Neuronal stem cell (in vitro differentiated cells): ENCODE data around the gene FRMD6.

ENCODE experiments used
- DNase-seq: peaks from one replicate; pipeline ENCODE4 v3.0.0-alpha.2; 2013; ENCODE audit warnings: low spot score
- H2AFZ ChIP-seq: one replicate; pipeline ENCODE4 v1.6.1; 2013; ENCODE audit warnings: mild to moderate bottlenecking, low read length, inconsistent platforms
- H2AK5ac ChIP-seq: 2 replicates; pipeline ENCODE4 v1.6.1; 2013; ENCODE audit warnings: low read depth, mild to moderate bottlenecking, inconsistent platforms, low read length, moderate library complexity, mixed read lengths
- H2BK120ac ChIP-seq: 2 replicates; pipeline ENCODE4 v1.6.1; 2013; ENCODE audit warnings: low read depth, mild to moderate bottlenecking, inconsistent platforms, low read length, moderate library complexity, mixed read lengths
- H2BK12ac ChIP-seq: one replicate; pipeline ENCODE4 v1.6.1; 2013; ENCODE audit warnings: low read length, inconsistent platforms
- H2BK15ac ChIP-seq: 2 replicates; pipeline ENCODE4 v1.6.1; 2013; ENCODE audit warnings: mild to moderate bottlenecking, low read length, inconsistent platforms, mixed read lengths
- H2BK5ac ChIP-seq: one replicate; pipeline ENCODE4 v1.6.1; 2013; ENCODE audit warnings: inconsistent platforms, mild to moderate bottlenecking, low read length, moderate library complexity
- H3K14ac ChIP-seq: one replicate; pipeline ENCODE4 v1.6.1; 2013; ENCODE audit warnings: low read length, inconsistent platforms
- H3K18ac ChIP-seq: 2 replicates; pipeline ENCODE4 v1.6.1; 2013; ENCODE audit warnings: low read length, inconsistent platforms
- H3K23ac ChIP-seq: 2 replicates; pipeline ENCODE4 v1.6.1; 2013; ENCODE audit warnings: low read depth, mild to moderate bottlenecking, mixed read lengths, low read length, inconsistent platforms; ENCODE audit not compliant: poor library complexity
- H3K27ac ChIP-seq: replicated peaks from 3 replicates; pipeline ENCODE4 v1.5.1; 2013; ENCODE audit warnings: low read length, inconsistent platforms
- H3K27me3 ChIP-seq, 3 experiments: 2 replicates each; pipeline ENCODE4 v1.6.1; 2013; ENCODE audit warnings: low read length in 3 of 3, mild to moderate bottlenecking in 2 of 3, inconsistent platforms in 1 of 3, low read depth in 1 of 3, mixed read lengths in 1 of 3, moderate library complexity in 1 of 3; ENCODE audit not compliant: control insufficient read depth in 3 of 3, insufficient read depth in 3 of 3
- H3K36me3 ChIP-seq, 2 donors: replicated peaks in 1 of 2; 2 replicates each; pipeline ENCODE4 v1.6.1; 2013; ENCODE audit warnings: low read length in 2 of 2; ENCODE audit not compliant: control insufficient read depth in 2 of 2, insufficient read depth in 2 of 2
- H3K4ac ChIP-seq: 2 replicates; pipeline ENCODE4 v1.6.1; 2013; ENCODE audit warnings: inconsistent platforms, mild to moderate bottlenecking, low read length, moderate library complexity
- H3K4me1 ChIP-seq, 2 donors: 1 replicate in 1 of 2; 2 replicates in 1 of 2; pipeline ENCODE4 v1.6.1; 2013; ENCODE audit warnings: low read length in 2 of 2, low read depth in 1 of 2; ENCODE audit not compliant: control insufficient read depth in 2 of 2, insufficient read depth in 1 of 2
- H3K4me2 ChIP-seq: one replicate; pipeline ENCODE4 v1.6.1; 2013; ENCODE audit warnings: mild to moderate bottlenecking, low read length, inconsistent platforms; ENCODE audit not compliant: insufficient read depth, poor library complexity, severe bottlenecking
- H3K4me3 ChIP-seq, 2 donors: 2 replicates each; pipeline ENCODE4 v1.5.1; 2013; ENCODE audit warnings: low read length in 2 of 2, mild to moderate bottlenecking in 2 of 2, inconsistent platforms in 1 of 2, moderate library complexity in 1 of 2
- H3K79me1 ChIP-seq: one replicate; pipeline ENCODE4 v1.6.1; 2013; ENCODE audit warnings: low read depth, mild to moderate bottlenecking, inconsistent platforms, low read length, moderate library complexity
- H3K9ac ChIP-seq: one replicate; pipeline ENCODE4 v1.6.1; 2013; ENCODE audit warnings: mild to moderate bottlenecking, low read depth, low read length, inconsistent platforms; ENCODE audit not compliant: poor library complexity
- H3K9me3 ChIP-seq, 2 donors: replicated peaks in 1 of 2; 2 replicates each; pipeline versions ENCODE3 to v1.6.1; 2013; ENCODE audit warnings: low read length in 2 of 2, mild to moderate bottlenecking in 2 of 2, inconsistent platforms in 1 of 2, low read depth in 1 of 2, mixed read lengths in 1 of 2, moderate library complexity in 1 of 2; ENCODE audit not compliant: control insufficient read depth in 2 of 2, insufficient read depth in 1 of 2
- H4K8ac ChIP-seq: one replicate; pipeline ENCODE4 v1.6.1; 2013; ENCODE audit warnings: low read depth, mild to moderate bottlenecking, inconsistent platforms, low read length, moderate library complexity
- H4K91ac ChIP-seq: one replicate; pipeline ENCODE4 v1.6.1; 2013; ENCODE audit warnings: low read length, low read depth, mild to moderate bottlenecking, inconsistent platforms; ENCODE audit not compliant: poor library complexity
- WGBS, 2 donors: extraction: QIAGEN DNeasy Blood & Tissue Kit; methylation state at CpG; one replicate each; pipeline ENCODE4 v1.1.7; 2013; ENCODE audit warnings: missing lambda C conversion rate in 2 of 2, mixed read lengths in 1 of 2; ENCODE audit not compliant: insufficient read length in 2 of 2, insufficient replicate concordance in 1 of 2; ENCODE audit errors: extremely low coverage in 2 of 2; 5-methylcytosine and 5-hydroxymethylcytosine counted together

Gene FRMD6

DNA sequence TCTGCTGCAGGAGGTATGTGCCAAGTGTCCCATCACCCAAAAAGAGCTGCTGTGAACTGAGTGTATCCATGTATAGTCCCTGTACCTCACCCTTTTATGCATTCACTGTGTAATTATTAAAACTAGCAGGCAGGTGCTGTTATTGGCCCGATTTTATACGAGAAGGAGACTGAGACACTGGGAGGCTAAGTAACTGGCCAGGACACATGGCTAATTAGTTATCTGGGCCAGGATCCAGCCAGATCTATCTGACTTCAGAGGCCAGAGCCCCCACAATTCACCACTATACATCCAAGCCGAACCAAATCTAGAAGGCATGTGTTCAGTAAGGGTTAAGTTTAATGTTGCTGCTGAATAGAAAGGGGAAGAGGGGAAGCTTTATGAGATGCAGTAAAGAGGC, 73.4 kb downstream of the FRMD6 start:
- DNase-seq: no peak
- Histone ChIP-seq H3K27me3 (no peaks in the 10 kb centered on the region), H3K23ac (no peak overlapping the region), H3K4ac (no peak overlapping the region), H2BK12ac (no peak overlapping the region), H3K14ac (no peak overlapping the region), H2AFZ (no peak overlapping the region), H2BK120ac (no peak overlapping the region), H3K9ac (no peak overlapping the region), H2BK5ac (no peak overlapping the region), H3K9me3 (no peaks in the 10 kb centered on the region), H3K36me3 (peaks cover 18 to 69% of the 10 kb centered on the region in 2 donors), H3K79me1 (no peaks in the 10 kb centered on the region), H3K18ac (no peak overlapping the region), H4K8ac (no peak overlapping the region), H3K27ac (no peak overlapping the region), H4K91ac (no peak overlapping the region), H3K4me3 (no peak overlapping the region), H2BK15ac (no peak overlapping the region), H3K4me1 (no peaks in the 10 kb centered on the region), H3K4me2 (no peak overlapping the region), H2AK5ac (no peak overlapping the region)
- WGBS, 2 donors: no CpG with 5 or more reads among the region's 3 CpGs

DNA sequence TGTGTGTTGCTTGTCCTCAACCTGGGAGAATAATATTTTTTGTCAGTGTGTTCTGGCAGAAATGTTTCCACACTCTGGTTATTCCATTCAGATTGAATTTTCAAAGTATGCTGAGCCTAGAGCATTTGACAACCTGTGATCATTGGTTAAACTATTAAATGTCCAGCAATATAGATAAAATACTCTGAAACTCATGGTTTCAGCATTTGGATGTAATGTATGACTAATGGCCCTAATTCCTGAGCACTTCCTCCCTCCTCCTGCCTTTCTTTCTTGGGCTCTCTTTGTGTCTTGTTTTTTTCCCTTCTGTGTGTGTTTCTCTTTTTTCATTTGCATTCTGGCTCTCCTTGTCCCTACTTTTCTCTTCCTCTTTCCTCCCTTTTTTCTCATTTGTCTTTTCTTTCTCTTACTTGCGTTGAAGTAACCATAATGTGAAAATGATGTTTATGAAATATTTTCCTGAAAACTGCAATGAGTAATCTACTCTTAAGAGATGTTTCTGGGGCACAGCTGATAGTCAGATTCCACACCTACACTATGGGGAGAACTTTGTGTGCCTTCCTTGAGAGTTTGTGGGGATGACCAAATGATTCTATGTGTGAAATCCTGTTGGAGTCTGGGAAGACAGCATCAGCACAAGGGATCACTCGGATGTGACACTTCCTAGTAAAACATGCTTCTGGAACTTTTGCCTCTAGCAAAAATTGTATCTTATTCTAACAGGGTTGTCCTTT, 74.6 kb downstream of the FRMD6 start:
- Histone ChIP-seq H4K91ac (no peak overlapping the region), H2BK120ac (no peak overlapping the region), H2AFZ (no peak overlapping the region), H3K27me3 (no peaks in the 10 kb centered on the region), H2AK5ac (no peak overlapping the region), H2BK5ac (no peak overlapping the region), H3K14ac (no peak overlapping the region), H3K9ac (no peak overlapping the region), H3K4me1 (no peaks in the 10 kb centered on the region), H4K8ac (no peak overlapping the region), H3K4me2 (no peak overlapping the region), H2BK15ac (no peak overlapping the region), H3K79me1 (no peaks in the 10 kb centered on the region), H3K36me3 (peaks cover 13 to 57% of the 10 kb centered on the region in 2 donors), H3K18ac (no peak overlapping the region), H2BK12ac (no peak overlapping the region), H3K23ac (no peak overlapping the region), H3K4ac (no peak overlapping the region), H3K27ac (no peak overlapping the region), H3K9me3 (no peaks in the 10 kb centered on the region), H3K4me3 (no peak overlapping the region)
- no CpG with 5 or more reads among the region's 2 CpGs for whole genome bisulfite sequencing, 2 donors
- DNase-seq: no peak

DNA sequence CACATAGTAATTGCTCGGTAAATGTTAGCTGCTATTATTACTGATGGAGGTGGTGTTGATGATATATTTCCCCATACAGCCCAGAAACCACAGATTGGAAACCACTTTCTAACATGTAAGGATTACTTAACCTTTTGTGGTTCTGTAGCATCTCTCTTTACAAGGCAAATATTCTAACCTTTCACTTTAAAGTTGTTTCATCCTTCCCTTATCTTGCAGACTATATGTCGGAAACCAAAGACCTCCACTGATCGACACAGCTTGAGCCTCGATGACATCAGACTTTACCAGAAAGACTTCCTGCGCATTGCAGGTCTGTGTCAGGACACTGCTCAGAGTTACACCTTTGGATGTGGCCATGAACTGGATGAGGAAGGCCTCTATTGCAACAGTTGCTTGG, 75.8 kb downstream of the FRMD6 start:
- no peak overlapping the region for H3K14ac ChIP-seq
- H2BK15ac ChIP-seq: no peak overlapping the region
- no peak overlapping the region for H3K4ac ChIP-seq
- H3K4me2 ChIP-seq: no peak overlapping the region
- no peak overlapping the region for H3K27ac ChIP-seq
- H3K4me3 ChIP-seq: no peak overlapping the region
- H3K79me1 ChIP-seq: no peaks in the 10 kb centered on the region
- no peak overlapping the region for H2BK12ac ChIP-seq
- no peak overlapping the region for H2BK120ac ChIP-seq
- H3K4me1 ChIP-seq: no peaks in the 10 kb centered on the region
- no peak overlapping the region for H4K91ac ChIP-seq
- WGBS, 2 donors: no CpG with 5 or more reads among the region's 5 CpGs
- H4K8ac ChIP-seq: no peak overlapping the region
- no peaks in the 10 kb centered on the region for H3K9me3 ChIP-seq
- H3K27me3 ChIP-seq: no peaks in the 10 kb centered on the region
- no peak overlapping the region for H3K18ac ChIP-seq
- H2AFZ ChIP-seq: no peak overlapping the region
- no peak overlapping the region for H3K9ac ChIP-seq
- H3K36me3 ChIP-seq: peaks cover 10 to 47% of the 10 kb centered on the region in 2 donors
- H2BK5ac ChIP-seq: no peak overlapping the region
- no peak overlapping the region for H2AK5ac ChIP-seq
- no peak overlapping the region for H3K23ac ChIP-seq
- no peak for DNase-seq

DNA sequence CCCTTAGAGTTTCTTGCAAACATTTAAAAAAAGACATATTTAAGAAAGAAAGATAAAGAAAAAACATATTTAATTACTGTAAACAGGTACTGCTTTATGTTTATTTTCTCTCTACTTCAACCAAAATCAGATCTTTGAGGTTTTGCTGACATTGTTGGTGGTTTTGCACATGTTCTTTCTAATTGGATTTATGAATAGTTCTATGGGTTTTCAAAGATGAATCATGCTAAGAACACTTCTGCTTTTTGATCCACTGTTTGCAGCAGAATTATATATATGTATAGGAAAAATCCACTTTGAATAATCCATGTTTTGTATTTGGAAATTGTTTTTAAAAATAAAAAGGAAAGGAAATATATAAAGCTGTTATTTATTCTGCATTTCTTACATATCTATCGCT, 78.4 kb downstream of the FRMD6 start:
- WGBS, 2 donors: no CpG with 5 or more reads among the region's 1 CpG
- no peak overlapping the region for H4K8ac ChIP-seq
- no peak overlapping the region for H4K91ac ChIP-seq
- no peak overlapping the region for H3K27ac ChIP-seq
- H3K18ac ChIP-seq: no peak overlapping the region
- no peak overlapping the region for H3K4me3 ChIP-seq
- no peak for DNase-seq
- no peak overlapping the region for H2BK120ac ChIP-seq
- H3K27me3 ChIP-seq: no peaks in the 10 kb centered on the region
- H3K9me3 ChIP-seq: peaks cover 0 to 4% of the 10 kb centered on the region in 2 donors
- H2AK5ac ChIP-seq: no peak overlapping the region
- no peak overlapping the region for H2AFZ ChIP-seq
- no peaks in the 10 kb centered on the region for H3K4me1 ChIP-seq
- H3K23ac ChIP-seq: no peak overlapping the region
- H2BK12ac ChIP-seq: no peak overlapping the region
- H2BK5ac ChIP-seq: no peak overlapping the region
- H3K4ac ChIP-seq: no peak overlapping the region
- H3K4me2 ChIP-seq: no peak overlapping the region
- H3K9ac ChIP-seq: no peak overlapping the region
- H2BK15ac ChIP-seq: no peak overlapping the region
- H3K79me1 ChIP-seq: no peaks in the 10 kb centered on the region
- peaks cover 5 to 35% of the 10 kb centered on the region in 2 donors for H3K36me3 ChIP-seq
- H3K14ac ChIP-seq: no peak overlapping the region
